A673 (cell line): ENCODE measurements around the gene ZNF319.

Experiments used
- CTCF ChIP-seq: fragments of 300-800, 200-600 bp; sonication (generic); conservative IDR thresholded peaks from 2 replicates; pipeline ENCODE4 v1.5.1; 2017; ENCODE audit warnings: low read depth, mild to moderate bottlenecking, antibody characterized with exemption, low read length, moderate library complexity, mixed read lengths
- EZH2 ChIP-seq: fragments of 200-600 bp; sonication (generic); IDR thresholded peaks from 2 replicates; pipeline ENCODE4 v1.6.1; 2017; ENCODE audit warnings: borderline replicate concordance, low read depth, mild to moderate bottlenecking, mixed read lengths, antibody characterized with exemption, low read length; ENCODE audit not compliant: poor library complexity, severe bottlenecking

DNA sequence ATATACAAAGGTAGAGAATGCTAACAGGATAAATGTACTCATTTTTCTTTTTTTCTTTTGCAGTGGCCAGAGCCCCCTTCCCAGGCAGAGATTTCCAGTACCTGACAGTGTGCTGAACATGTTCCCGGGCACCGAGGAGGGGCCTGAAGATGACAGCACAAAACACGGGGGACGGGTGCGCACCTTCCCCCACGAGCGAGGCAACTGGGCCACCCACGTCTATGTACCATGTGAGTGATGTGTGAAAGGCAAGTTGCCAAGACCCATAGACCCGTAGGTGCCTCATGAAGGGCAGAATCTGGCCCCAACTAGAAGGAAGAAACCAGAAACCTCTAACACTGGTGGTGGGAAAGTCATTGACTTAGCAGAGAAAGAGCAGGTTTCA is 1.9 kb upstream of the ZNF319 start:
- TF ChIP-seq CTCF (no peak), EZH2 (no peak)
